ENCODE data around the gene ZP2.

DNA sequence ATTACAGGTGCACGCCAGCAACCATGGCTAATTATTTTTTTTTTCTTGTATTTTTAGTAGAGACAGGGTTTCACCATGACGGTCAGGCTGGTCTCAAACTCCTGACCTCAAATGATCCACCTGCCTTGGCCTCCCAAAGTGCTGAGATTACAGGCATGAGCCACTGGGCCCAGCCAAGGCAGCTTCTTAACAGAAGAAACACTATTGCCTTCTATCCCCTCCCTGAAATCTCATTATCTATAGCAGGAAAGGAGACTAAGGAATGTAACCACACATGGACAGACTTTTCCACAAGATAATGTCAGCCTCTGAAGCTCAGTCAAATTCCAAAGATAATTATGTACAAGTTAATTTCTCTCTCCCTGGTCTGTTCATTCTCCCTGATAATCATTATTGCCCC lies 5.7 kb upstream of the ZP2 start:
- TF ChIP-seq, protein P1, sequence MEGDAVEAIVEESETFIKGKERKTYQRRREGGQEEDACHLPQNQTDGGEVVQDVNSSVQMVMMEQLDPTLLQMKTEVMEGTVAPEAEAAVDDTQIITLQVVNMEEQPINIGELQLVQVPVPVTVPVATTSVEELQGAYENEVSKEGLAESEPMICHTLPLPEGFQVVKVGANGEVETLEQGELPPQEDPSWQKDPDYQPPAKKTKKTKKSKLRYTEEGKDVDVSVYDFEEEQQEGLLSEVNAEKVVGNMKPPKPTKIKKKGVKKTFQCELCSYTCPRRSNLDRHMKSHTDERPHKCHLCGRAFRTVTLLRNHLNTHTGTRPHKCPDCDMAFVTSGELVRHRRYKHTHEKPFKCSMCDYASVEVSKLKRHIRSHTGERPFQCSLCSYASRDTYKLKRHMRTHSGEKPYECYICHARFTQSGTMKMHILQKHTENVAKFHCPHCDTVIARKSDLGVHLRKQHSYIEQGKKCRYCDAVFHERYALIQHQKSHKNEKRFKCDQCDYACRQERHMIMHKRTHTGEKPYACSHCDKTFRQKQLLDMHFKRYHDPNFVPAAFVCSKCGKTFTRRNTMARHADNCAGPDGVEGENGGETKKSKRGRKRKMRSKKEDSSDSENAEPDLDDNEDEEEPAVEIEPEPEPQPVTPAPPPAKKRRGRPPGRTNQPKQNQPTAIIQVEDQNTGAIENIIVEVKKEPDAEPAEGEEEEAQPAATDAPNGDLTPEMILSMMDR (IDR thresholded peaks at IDR 0.05; ENCODE audit: borderline replicate concordance, extremely low read depth, low read length, poor library complexity, severe bottlenecking): no peak
- no peak for TF ChIP-seq EZH2 (IDR thresholded peaks at IDR 0.05; ENCODE audit: borderline replicate concordance, low read depth, low read length, severe bottlenecking)

Measured in DND-41 (cell line).